ENCODE measurements around the gene PLAC8L1.

The PLAC8L1 gene

DNA sequence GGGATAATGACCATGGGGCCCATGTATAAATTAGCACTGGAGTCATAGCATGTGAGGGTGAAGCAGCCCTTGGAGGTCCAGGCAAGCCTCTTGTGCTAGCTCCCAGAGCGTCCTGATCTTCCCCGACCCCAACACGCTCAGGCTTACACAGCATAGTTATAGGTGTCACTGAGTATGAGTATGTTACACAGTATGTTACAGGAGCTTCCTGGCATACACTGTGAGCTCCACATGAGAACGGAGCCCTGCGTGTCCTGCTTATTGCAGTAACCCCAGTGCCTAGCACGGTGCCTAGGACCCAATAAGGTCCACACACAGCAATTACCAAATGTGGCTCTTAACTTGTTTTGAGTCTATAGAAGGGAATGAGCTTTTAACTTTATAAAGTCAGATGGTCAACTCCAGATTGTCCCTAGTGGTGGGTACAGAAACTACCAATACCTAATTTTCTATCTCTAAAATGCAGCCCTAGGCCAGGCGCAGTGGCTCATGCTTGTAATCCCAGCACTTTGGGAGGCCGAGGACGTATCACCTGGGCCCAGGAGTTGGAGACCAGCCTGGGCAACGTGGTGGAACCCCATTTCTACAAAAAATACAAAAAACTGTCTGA, 64.1 kb downstream of the PLAC8L1 start:
- DNase-seq = no peak

DNA sequence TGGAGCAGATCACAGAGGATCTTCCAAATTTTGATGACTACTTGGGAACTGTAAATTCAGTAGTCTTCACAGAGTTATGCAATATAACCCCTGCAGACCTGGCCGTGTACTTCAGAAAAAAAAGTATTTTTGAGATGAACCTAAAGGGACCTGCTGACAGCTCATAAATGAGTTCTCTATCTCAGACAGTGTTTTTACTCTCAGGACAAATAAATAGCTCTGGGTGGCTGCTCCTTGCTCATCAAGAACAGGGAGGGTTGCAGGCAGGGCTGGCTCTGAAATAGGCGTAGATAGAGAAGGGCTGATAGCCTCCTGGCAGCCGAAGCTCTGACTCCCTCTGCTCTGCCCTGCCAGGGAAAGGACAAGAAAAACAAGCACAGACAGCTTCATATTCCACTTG, 64.8 kb downstream of the PLAC8L1 start:
- no peak for DNase-seq

DNA sequence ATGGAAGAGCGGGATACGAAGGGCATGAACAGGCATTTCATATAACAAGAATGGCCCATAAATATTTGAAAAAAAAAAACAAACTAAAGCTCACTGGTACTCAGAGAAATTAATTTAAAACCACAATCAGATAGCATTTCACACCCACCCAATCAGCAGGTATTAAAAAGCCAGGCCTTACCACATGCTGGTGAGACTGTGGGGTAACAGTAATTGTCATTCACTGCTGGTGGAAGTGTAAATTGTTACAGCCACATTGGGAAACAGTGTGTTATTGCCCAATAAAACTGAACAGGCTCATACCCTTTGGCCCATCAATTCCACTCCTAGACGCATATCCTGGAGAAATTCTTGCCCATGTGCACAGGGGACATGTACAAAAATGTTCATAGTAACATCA, 66.0 kb downstream of the PLAC8L1 start:
- no peak for DNase-seq

DNA sequence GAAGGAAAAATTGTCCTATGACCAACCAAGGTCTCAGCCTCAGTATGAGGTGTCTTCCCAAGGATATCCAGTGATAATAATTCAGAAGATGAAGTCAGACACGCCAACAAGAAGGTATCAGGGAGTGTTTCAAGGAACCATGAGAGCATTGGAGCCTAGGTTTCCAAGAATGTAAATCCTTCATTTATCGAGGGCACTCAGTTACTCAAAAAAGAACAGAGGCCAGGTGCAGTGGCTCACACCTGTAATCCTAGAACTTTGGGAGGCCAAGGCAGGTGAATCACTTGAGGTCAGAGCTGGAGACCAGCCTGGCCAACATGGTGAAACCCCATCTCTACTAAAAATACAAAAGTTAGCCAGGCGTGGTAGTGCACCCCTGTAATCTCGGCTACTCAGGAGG, 70.8 kb downstream of the PLAC8L1 start:
- DNase-seq = no peak
